HL-60 (cell line): ENCODE results near the gene CACNA1H.

ENCODE experiments used
- GABPA ChIP-seq: IDR thresholded peaks from 2 replicates; pipeline ENCODE4 v1.6.1; 2012; ENCODE audit warnings: low read depth
- POLR2AphosphoS5 ChIP-seq: IDR thresholded peaks from 2 replicates; pipeline ENCODE4 v1.6.1; 2012; ENCODE audit warnings: low read depth
- REST ChIP-seq: IDR thresholded peaks from 2 replicates; pipeline ENCODE4 v1.6.1; 2012; ENCODE audit warnings: low read depth; ENCODE audit not compliant: insufficient replicate concordance
- SPI1 ChIP-seq: IDR thresholded peaks from 2 replicates; pipeline ENCODE4 v1.6.1; 2012; ENCODE audit warnings: low read depth, mild to moderate bottlenecking, borderline replicate concordance
- TF ChIP-seq, protein P1 (sequence below): IDR thresholded peaks from one replicate; pipeline ENCODE4 v1.5.1; 2011; ENCODE audit warnings: low read length, control low read depth, inconsistent platforms; ENCODE audit not compliant: insufficient read depth

DNA sequence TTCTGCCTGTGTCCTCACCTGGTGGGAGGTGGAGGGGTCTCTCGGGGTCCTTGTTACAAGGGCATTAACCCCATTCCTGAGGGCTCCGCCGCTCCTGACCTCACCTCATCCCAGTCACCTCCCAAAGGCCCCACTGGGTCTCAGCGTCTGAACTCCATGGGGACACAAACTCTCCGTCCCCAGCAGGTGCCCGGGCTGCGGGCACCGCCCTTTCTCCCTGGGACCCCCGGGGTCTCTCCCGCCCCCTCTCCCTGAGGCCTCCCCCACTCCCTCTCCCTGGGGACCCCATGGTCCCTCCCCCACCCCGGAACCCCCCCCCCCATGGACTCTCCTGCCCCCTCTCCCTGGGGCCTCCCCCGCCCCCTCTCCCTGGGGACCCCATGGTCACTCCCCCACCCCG lies 24.8 kb downstream of the CACNA1H start:
- TF ChIP-seq, protein P1, sequence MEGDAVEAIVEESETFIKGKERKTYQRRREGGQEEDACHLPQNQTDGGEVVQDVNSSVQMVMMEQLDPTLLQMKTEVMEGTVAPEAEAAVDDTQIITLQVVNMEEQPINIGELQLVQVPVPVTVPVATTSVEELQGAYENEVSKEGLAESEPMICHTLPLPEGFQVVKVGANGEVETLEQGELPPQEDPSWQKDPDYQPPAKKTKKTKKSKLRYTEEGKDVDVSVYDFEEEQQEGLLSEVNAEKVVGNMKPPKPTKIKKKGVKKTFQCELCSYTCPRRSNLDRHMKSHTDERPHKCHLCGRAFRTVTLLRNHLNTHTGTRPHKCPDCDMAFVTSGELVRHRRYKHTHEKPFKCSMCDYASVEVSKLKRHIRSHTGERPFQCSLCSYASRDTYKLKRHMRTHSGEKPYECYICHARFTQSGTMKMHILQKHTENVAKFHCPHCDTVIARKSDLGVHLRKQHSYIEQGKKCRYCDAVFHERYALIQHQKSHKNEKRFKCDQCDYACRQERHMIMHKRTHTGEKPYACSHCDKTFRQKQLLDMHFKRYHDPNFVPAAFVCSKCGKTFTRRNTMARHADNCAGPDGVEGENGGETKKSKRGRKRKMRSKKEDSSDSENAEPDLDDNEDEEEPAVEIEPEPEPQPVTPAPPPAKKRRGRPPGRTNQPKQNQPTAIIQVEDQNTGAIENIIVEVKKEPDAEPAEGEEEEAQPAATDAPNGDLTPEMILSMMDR: no peak
- TF ChIP-seq POLR2AphosphoS5: no peak
- TF ChIP-seq REST: no peak
- TF ChIP-seq SPI1: no peak
- no peak for TF ChIP-seq GABPA
